Astrocyte (in vitro differentiated cells and primary cell): ENCODE data around the gene PTX3. TPM values are rescaled to one million over a fixed set of nuclear protein-coding genes. Genes with fewer than 3 reads are reported as not detected.
A peak's percentile ranks its signal among the peaks of the same experiment; 100 is the strongest.

ENCODE experiments used
- DNase-seq: peaks from one replicate; pipeline ENCODE4 v3.0.0-alpha.2; 2010; ENCODE audit warnings: low read depth
- FAIRE-seq: peaks from 2 replicates; lab custom pipeline; 2011; peaks lifted over from hg19 to GRCh38; lab: Jason Lieb, UNC
- H2AFZ ChIP-seq: 2 replicates; pipeline ENCODE4 v1.6.0; 2012; ENCODE audit warnings: low read depth, low read length, inconsistent platforms
- H3K27ac ChIP-seq: 2 replicates; pipeline ENCODE4 v1.5.1; 2011; ENCODE audit warnings: low read depth, low read length, inconsistent platforms
- H3K27me3 ChIP-seq: 2 replicates; pipeline ENCODE4 v1.6.0; 2011; ENCODE audit warnings: low read length, inconsistent platforms; ENCODE audit not compliant: insufficient read depth
- H3K36me3 ChIP-seq: 2 replicates; pipeline ENCODE4 v1.5.1; 2011; ENCODE audit warnings: low read length, inconsistent platforms; ENCODE audit not compliant: insufficient read depth
- H3K4me1 ChIP-seq: 2 replicates; pipeline ENCODE4 v1.5.1; 2011; ENCODE audit warnings: low read length, inconsistent platforms; ENCODE audit not compliant: insufficient read depth
- H3K4me2 ChIP-seq: 2 replicates; pipeline ENCODE4 v1.6.0; 2012; ENCODE audit warnings: low read length, inconsistent platforms
- H3K4me3 ChIP-seq: 2 replicates; pipeline ENCODE4 v1.5.1; 2011; ENCODE audit warnings: low read depth, mild to moderate bottlenecking, low read length, inconsistent platforms; ENCODE audit not compliant: insufficient read depth
- H3K79me2 ChIP-seq: 2 replicates; pipeline ENCODE4 v1.6.0; 2012; ENCODE audit warnings: mild to moderate bottlenecking, low read length, inconsistent platforms; ENCODE audit not compliant: insufficient read depth
- H3K9ac ChIP-seq: 2 replicates; pipeline ENCODE4 v1.6.0; 2012; ENCODE audit warnings: mild to moderate bottlenecking, low read length, inconsistent platforms
- H3K9me3 ChIP-seq: 2 replicates; pipeline ENCODE4 v1.5.1; 2012; ENCODE audit warnings: low read depth, mild to moderate bottlenecking, low read length, inconsistent platforms; ENCODE audit not compliant: insufficient read depth
- H4K20me1 ChIP-seq: 2 replicates; pipeline ENCODE4 v1.6.0; 2012; ENCODE audit warnings: low read length, inconsistent platforms; ENCODE audit not compliant: insufficient read depth
- H3K27ac Mint-ChIP-seq: one replicate; pipeline ENCODE4 v1.8.0; 2021; ENCODE audit warnings: mild to moderate bottlenecking, mixed read lengths; ENCODE audit not compliant: unreplicated experiment
- H3K27me3 Mint-ChIP-seq: one replicate; pipeline ENCODE4 v1.8.0; 2021; ENCODE audit warnings: low read depth, mixed read lengths; ENCODE audit not compliant: unreplicated experiment
- H3K36me3 Mint-ChIP-seq: one replicate; pipeline ENCODE4 v1.8.0; 2021; ENCODE audit warnings: low read depth, mixed read lengths; ENCODE audit not compliant: unreplicated experiment
- H3K4me1 Mint-ChIP-seq: one replicate; pipeline ENCODE4 v1.8.0; 2021; ENCODE audit warnings: low read depth, mixed read lengths; ENCODE audit not compliant: unreplicated experiment
- H3K4me3 Mint-ChIP-seq: one replicate; pipeline ENCODE4 v1.8.0; 2021; ENCODE audit warnings: mild to moderate bottlenecking, moderate library complexity, mixed read lengths; ENCODE audit not compliant: unreplicated experiment
- H3K9me3 Mint-ChIP-seq: one replicate; pipeline ENCODE4 v1.8.0; 2021; ENCODE audit warnings: mild to moderate bottlenecking, mixed read lengths; ENCODE audit not compliant: unreplicated experiment
- CTCF ChIP-seq: IDR thresholded peaks from 2 replicates; pipeline ENCODE4 v1.5.1; 2011; ENCODE audit warnings: low read depth, mild to moderate bottlenecking, inconsistent platforms, low read length, moderate library complexity; ENCODE audit not compliant: insufficient read depth
- EZH2 ChIP-seq: IDR thresholded peaks from 2 replicates; pipeline ENCODE4 v1.6.1; 2012; ENCODE audit warnings: mild to moderate bottlenecking, low read length, inconsistent platforms; ENCODE audit not compliant: insufficient read depth
- total RNA-seq: library from RNA; stranded (reverse); gene quantifications from 2 replicates; pipeline ENCODE4 v1.2.1, GENCODE V29; 2021

Gene PTX3
- total RNA-seq, 1 donor from 2014 or later: 4.7 TPM

GRCh38 chr3:157453824-157454223 lies 17.2 kb downstream of the PTX3 start:
- no peak overlapping the region for H3K9ac ChIP-seq
- no peaks in the 10 kb centered on the region for H3K4me1 ChIP-seq
- no peak overlapping the region for H3K4me3 Mint-ChIP-seq
- no peaks in the 10 kb centered on the region for H3K9me3 Mint-ChIP-seq
- no peak overlapping the region for H3K4me3 ChIP-seq
- H4K20me1 ChIP-seq: no peaks in the 10 kb centered on the region
- no peaks in the 10 kb centered on the region for H3K36me3 ChIP-seq
- H2AFZ ChIP-seq: no peak overlapping the region
- DNase-seq: no peak
- H3K27ac Mint-ChIP-seq: no peak overlapping the region
- H3K27me3 Mint-ChIP-seq: no peaks in the 10 kb centered on the region
- FAIRE-seq: no peak
- H3K4me1 Mint-ChIP-seq: no peaks in the 10 kb centered on the region
- H3K4me2 ChIP-seq: no peak overlapping the region
- H3K9me3 ChIP-seq: no peaks in the 10 kb centered on the region
- no peaks in the 10 kb centered on the region for H3K27me3 ChIP-seq
- H3K27ac ChIP-seq: no peak overlapping the region
- H3K36me3 Mint-ChIP-seq: no peaks in the 10 kb centered on the region
- no peak for TF ChIP-seq EZH2
- no peak for TF ChIP-seq CTCF
- no peaks in the 10 kb centered on the region for H3K79me2 ChIP-seq

GRCh38 chr3:157459706-157460105 lies 23.1 kb downstream of the PTX3 start:
- Histone ChIP-seq H3K27me3 (no peaks in the 10 kb centered on the region), H3K9ac (no peak overlapping the region), H4K20me1 (no peaks in the 10 kb centered on the region), H3K4me2 (peak overlapping the region; percentile 81), H3K9me3 (no peaks in the 10 kb centered on the region), H3K27ac (peak overlapping the region; percentile 45), H3K36me3 (no peaks in the 10 kb centered on the region), H3K4me1 (peaks cover 22% of the 10 kb centered on the region), H3K4me3 (peak overlapping the region; percentile 13), H2AFZ (no peak overlapping the region), H3K79me2 (no peaks in the 10 kb centered on the region)
- DNase-seq: no peak
- Mint-ChIP-seq H3K9me3 (no peaks in the 10 kb centered on the region), H3K27me3 (no peaks in the 10 kb centered on the region), H3K27ac (no peak overlapping the region), H3K4me3 (no peak overlapping the region), H3K36me3 (no peaks in the 10 kb centered on the region), H3K4me1 (peaks cover 4% of the 10 kb centered on the region)
- TF ChIP-seq CTCF (no peak), EZH2 (no peak)
- no peak for FAIRE-seq

GRCh38 chr3:157460253-157460652 lies 23.6 kb downstream of the PTX3 start:
- TF ChIP-seq EZH2 (no peak), CTCF (no peak)
- peak overlapping the region; percentile 81 for H3K4me2 ChIP-seq
- Mint-ChIP-seq H3K27ac (peak overlapping the region; percentile 5), H3K4me3 (no peak overlapping the region), H3K36me3 (no peaks in the 10 kb centered on the region), H3K9me3 (no peaks in the 10 kb centered on the region), H3K4me1 (peaks cover 4% of the 10 kb centered on the region), H3K27me3 (no peaks in the 10 kb centered on the region)
- H3K4me3 ChIP-seq: peak overlapping the region; percentile 32
- H3K9ac ChIP-seq: peak overlapping the region; percentile 76
- peak; percentile 86 for DNase-seq
- H3K27me3 ChIP-seq: no peaks in the 10 kb centered on the region
- H4K20me1 ChIP-seq: no peaks in the 10 kb centered on the region
- H3K27ac ChIP-seq: peak overlapping the region; percentile 79
- no peak overlapping the region for H2AFZ ChIP-seq
- H3K36me3 ChIP-seq: no peaks in the 10 kb centered on the region
- FAIRE-seq: no peak
- H3K4me1 ChIP-seq: peaks cover 22% of the 10 kb centered on the region
- no peaks in the 10 kb centered on the region for H3K79me2 ChIP-seq
- H3K9me3 ChIP-seq: no peaks in the 10 kb centered on the region
